Large intestine (tissue), 1 donor: Measurements from ENCODE around the gene MS4A6A. TPM values are rescaled to one million over a fixed set of nuclear protein-coding genes. Genes with fewer than 3 reads are reported as not detected.

Experiments
- polyA plus RNA-seq: library from polyadenylated mRNA; unstranded; fragments of 120-200 nt; gene quantifications from one replicate; pipeline ENCODE4 v1.2.1, GENCODE V29; 2013

Gene MS4A6A
- polyA plus RNA-seq, 1 donor = 53.8 TPM

Other genes with a start within 250 kb of the MS4A6A start
- not detected for gene OOSP1, start 244.7 kb downstream of the MS4A6A start, polyA plus RNA-seq
- not detected for gene OOSP4A, start 219.1 kb downstream of the MS4A6A start, polyA plus RNA-seq
- gene OOSP4B, start 165.9 kb downstream of the MS4A6A start, polyA plus RNA-seq = not detected
- not detected for gene OOSP2, start 142.7 kb downstream of the MS4A6A start, polyA plus RNA-seq
- 0.24 TPM for gene MS4A3, start 126.4 kb downstream of the MS4A6A start, polyA plus RNA-seq
- 0.07 TPM for gene MS4A2, start 94.4 kb downstream of the MS4A6A start, polyA plus RNA-seq
- gene MS4A4E, start 60.1 kb upstream of the MS4A6A start, polyA plus RNA-seq = 0.85 TPM
- 11.9 TPM for gene MS4A4A, start 97.6 kb upstream of the MS4A6A start, polyA plus RNA-seq
- not detected for gene MS4A6E, start 144.2 kb upstream of the MS4A6A start, polyA plus RNA-seq
- 15.7 TPM for gene MS4A7, start 195.4 kb upstream of the MS4A6A start, polyA plus RNA-seq
- gene MS4A14, start 213.4 kb upstream of the MS4A6A start, polyA plus RNA-seq = 1.6 TPM
- not detected for gene MS4A5, start 246.5 kb upstream of the MS4A6A start, polyA plus RNA-seq